Renal pelvis (tissue), 4 donors: ENCODE results near the gene CASP7. TPM values are rescaled to one million over a fixed set of nuclear protein-coding genes. Genes with fewer than 3 reads are reported as not detected.
"Not testable (repeated sequence)": the region's sequence is repeated elsewhere in the genome, so short reads cannot be mapped to it uniquely, and the experiment has no call there.

ENCODE experiments used
- DNase-seq: peaks from one replicate; pipeline ENCODE4 v3.0.0-alpha.2; 2013
- polyA plus RNA-seq, 3 donors: library from polyadenylated mRNA; unstranded; fragments of 120-200 nt; gene quantifications; one replicate each; pipeline ENCODE4 v1.2.1, GENCODE V29; 2013; ENCODE audit not compliant: insufficient read length in 3 of 3

The CASP7 gene
- polyA plus RNA-seq, 3 donors = 23.9 to 26.7 (median 26.3) TPM

DNA sequence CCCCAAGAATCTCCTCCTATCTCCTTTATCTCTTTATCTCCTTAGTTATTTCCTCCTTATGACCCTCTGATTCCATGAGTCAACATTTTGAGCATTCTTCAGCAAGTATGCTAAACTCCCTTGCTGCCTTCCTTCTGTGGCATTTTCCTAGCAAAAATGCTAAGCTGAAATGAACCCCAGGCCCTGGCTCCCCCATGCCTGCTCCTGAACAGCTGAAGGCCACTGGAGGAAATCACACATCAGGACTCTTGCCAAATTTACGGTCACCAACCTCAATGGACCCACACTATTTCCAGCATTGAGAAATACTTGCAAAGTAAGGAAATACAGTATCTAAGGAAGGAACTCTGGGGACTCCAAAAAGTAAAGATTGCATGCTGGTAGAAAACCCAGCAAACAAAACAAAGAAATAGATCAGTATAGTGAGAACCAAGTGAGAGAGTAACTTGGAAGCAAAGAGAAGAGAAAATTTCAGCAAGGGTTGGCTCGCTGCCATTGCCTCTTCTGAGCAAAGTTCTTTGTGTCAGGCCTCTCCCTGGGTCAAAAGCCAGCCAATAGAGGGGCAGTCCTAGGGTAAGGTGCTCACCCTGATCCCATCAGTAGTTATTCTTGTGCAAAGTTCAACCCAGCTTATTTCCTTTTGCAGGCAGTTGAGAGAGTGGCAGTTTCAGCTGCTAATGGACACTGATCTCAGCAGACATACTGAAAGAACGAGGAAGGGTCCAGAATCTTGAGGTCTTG lies 66.7 kb downstream of the CASP7 start:
- no peak for DNase-seq

GRCh38 chr10:113751181-113751732 lies 71.5 kb downstream of the CASP7 start, which contains the start of gene PLEKHS1:
TSS of gene PLEKHS1 (plus strand) at chr10:113751682. CDS start at chr10:113755278, 3,596 bp downstream.
- DNase-seq = no peak

DNA sequence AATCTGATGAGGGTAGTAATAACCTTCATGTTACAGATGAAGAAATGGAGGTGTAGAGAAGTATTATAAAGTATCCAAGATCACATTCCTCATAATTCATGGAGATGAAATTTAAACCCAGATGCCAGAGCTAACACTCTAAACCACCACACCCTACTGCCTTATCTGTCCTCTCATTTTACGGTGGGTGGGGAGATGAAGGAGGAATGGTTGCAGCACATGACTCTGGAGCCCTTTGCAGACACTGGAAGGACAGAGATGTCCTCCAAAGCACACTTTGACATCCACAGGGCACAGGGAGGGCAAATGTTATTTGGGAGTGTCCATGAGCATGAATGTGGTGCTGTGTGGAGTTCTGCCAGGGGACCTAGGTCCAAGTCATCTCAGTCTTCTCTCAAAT lies 72.8 kb downstream of the CASP7 start:
- no peak for DNase-seq

DNA sequence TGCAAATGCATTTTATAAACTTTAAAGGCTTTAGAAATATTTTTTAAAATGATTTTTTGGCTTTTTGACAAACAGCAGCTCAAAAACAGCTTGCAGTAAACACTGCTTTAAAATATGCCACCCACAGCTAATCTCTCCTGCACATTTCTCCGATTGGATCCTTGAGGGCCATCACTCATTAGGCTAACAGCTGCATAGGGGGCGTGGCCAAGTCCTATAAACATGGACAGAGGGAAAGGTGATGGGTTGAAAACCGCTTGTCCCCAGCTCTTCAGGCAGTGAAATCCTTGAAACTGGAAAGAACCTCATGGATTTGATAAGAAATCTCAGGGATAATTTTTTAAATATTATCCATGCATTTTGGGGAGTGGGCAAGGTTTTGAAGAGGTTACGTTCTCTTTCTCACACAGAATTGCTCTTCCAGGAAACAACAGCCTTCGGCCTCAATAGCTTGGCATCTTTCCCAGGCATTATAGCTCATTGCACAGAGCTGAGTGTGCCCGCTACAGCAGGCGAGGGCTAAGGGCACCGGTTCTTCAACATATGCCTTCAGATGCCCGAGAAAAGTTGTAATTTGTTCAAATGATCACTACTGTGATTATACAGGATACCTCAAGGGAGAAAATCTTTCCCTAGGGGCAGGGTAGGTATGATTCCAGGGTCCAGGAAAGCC lies 73.4 kb downstream of the CASP7 start:
- no peak for DNase-seq

DNA sequence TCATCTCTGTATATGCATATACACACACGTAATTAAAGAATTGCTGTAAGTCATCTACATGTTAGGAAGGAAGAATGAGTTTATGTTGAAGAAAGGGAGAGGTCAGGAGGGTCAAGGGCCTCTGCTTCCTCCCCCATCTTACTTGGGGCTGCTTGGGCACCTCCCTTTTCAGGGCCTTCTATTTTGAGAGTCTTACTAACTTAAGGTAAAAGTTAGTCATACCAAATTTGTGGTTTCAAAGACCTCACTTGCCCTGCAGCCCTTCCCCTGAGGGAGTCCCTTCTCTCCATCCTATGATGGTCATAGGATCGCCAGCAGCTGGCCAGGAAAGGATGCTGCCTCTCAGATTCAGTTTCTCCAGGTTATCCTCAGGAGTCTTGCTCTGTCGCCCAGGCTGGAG lies 74.4 kb downstream of the CASP7 start:
- DNase-seq = no peak

GRCh38 chr10:113754768-113755167 lies 75.1 kb downstream of the CASP7 start:
- no peak for DNase-seq

- DNase-seq = no peak
Measured at GRCh38 chr10:113756940-113757543, 77.3 kb downstream of the CASP7 start.

DNA sequence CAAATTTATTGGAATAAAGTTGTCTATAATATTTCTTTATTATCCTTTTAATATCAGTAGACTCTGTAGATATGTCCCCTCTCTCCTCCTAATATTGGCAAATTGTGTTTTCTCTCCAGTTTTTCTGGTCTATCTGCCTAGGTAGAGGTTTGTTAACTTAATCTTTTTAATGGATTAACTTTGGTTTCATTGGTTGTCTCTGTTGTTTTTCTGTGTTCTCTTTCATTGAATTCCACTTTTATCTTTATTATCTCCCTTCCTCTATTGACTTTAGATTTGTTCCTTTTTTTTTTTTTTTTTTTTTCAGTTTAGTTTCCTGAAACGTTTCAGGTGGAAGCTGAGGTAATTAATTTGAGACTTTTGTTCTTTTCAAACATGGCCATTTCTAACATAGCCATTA lies 82.4 kb downstream of the CASP7 start:
- DNase-seq = no peak

DNA sequence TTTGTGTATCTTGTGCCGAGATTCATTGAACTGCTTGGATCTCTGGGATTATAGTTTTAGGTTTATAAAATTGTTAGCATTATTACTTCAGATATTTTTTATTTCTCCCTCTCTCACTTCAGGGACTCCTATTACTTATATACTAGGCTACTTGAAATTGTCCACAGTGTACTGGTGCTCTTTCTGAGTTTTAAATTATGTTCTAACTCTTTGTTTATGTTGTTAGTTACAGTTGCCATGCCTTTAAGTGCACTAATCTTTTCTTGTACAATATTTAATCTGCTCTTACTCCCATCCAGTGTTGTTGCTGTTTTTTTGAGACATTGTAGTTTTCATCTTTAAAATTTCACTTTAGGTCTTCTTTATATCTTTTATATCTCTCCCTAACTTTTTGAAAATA lies 84.9 kb downstream of the CASP7 start:
- no peak for DNase-seq

DNA sequence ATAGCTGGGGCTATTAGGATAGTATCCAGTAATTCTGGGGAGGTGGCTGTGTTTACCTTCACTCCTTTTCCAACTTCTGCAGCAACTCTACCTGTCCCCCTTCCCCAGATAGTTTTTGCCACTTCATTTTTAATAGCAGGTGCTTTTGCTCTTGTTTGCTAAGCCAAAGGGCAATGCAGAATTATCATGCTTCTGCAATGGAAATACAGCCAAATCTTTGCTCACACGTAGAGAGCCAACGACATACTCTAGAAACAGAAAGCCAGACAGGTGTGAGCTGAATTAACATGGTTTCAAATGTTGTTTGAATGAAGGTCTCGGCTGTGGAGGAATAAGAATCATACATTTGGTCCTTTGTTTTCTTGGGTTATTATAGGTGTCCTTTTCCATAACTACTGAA lies 86.2 kb downstream of the CASP7 start:
- no peak for DNase-seq

DNA sequence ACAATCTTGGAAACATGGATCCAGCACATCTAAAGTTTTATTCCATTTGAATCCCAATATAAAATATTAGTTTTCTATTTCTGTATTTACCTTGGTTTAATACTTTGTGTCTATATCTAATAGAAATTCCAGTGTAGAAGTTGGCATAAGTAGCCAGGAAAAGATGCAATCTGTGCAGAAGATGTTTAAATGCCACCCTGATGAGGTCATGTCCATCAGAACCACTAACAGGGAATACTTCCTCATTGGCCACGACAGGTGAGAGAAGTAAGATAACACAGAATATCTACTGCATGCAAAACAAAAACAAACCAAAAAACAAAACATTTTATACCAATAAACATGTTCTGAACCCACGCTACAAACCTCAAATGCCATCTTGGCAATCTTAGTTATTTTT lies 87.5 kb downstream of the CASP7 start:
- no peak for DNase-seq

DNA sequence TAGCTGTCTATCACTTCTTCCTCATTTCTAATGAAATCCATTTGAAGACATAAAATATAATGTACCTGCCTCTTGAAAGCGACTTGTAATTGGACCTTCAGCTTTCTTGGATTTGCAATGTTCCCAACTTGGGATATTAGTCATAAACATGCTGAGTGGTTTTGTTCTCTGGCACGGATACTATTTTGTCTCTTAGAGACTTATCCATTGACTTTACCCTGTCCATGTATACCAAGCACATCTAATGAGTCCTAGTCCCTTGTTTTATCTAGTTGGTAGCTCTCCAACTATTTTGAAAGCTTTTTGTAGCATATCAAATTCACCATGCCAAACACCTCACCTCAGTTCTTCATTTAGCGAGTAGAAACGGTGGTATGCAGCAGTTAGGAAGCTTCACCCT lies 90.6 kb downstream of the CASP7 start:
- no peak for DNase-seq

DNA sequence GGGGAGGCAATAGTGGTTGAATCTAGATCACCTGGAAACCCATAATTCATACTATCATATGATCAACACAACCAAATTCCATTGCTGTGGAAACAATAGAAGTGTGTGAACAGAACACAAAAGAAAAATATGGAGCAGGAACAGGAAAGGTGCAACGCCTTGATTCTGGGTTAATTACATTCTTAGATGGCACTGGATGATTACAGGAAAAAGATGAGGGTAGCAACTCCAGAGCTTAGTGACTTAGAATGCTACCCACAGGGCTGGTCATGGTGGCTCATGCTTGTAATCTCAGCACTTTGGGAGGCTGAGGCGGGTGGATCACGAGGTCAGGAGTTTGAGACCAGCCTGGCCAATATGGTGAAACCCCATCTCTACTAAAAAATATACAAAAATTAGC lies 91.4 kb downstream of the CASP7 start:
- DNase-seq = not testable (repeated sequence)

- no peak for DNase-seq
Measured at GRCh38 chr10:113775686-113776294, 96.1 kb downstream of the CASP7 start.

- no peak for DNase-seq
Measured at GRCh38 chr10:113776553-113776952, 96.8 kb downstream of the CASP7 start.

Other genes starting within 250 kb of the CASP7 start
- gene HABP2, start 126.9 kb upstream of the CASP7 start, polyA plus RNA-seq = under 1 TPM; 0.40 to 0.73 (median 0.52) TPM
- under 1 TPM; 0.03 to 0.04 (median 0.04) TPM for gene NRAP, start 15.9 kb upstream of the CASP7 start, polyA plus RNA-seq
- gene PLEKHS1, start 71.8 kb downstream of the CASP7 start, polyA plus RNA-seq = under 1 TPM; 0.09 to 0.30 (median 0.29) TPM
- gene DCLRE1A, start 174.2 kb downstream of the CASP7 start, polyA plus RNA-seq = 10 to 100 TPM; 14.1 to 15.3 (median 14.5) TPM
- 10 to 100 TPM; 14.4 to 27.3 (median 24.7) TPM for gene NHLRC2, start 174.7 kb downstream of the CASP7 start, polyA plus RNA-seq